ENCODE measurements around the gene SHANK1.
A peak's percentile ranks its signal among the peaks of the same experiment; 100 is the strongest.

The SHANK1 gene

DNA sequence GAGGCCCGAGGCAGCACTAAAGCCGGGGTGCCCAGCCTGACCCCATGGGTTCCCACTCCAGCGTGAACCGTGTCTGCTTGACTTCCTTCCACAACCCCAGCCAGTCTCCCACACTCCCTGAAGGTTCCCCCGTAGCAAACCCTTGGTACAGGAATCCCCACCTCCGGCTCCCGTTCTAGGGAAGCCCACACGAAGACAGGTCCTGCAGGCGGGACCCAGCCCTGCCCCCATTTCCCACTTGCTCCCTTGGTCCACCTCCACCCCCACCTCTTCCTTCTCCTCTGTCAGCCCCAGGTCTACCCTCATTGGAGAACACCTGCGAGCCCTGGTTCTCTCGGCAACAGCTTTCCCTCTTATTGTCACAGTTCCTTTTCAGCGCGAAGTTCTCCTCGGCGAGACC is 46.5 kb downstream of the SHANK1 start:
- DNase-seq (ENCODE audit: extremely low read depth, low read depth) = no peak
- TF ChIP-seq, protein P1, sequence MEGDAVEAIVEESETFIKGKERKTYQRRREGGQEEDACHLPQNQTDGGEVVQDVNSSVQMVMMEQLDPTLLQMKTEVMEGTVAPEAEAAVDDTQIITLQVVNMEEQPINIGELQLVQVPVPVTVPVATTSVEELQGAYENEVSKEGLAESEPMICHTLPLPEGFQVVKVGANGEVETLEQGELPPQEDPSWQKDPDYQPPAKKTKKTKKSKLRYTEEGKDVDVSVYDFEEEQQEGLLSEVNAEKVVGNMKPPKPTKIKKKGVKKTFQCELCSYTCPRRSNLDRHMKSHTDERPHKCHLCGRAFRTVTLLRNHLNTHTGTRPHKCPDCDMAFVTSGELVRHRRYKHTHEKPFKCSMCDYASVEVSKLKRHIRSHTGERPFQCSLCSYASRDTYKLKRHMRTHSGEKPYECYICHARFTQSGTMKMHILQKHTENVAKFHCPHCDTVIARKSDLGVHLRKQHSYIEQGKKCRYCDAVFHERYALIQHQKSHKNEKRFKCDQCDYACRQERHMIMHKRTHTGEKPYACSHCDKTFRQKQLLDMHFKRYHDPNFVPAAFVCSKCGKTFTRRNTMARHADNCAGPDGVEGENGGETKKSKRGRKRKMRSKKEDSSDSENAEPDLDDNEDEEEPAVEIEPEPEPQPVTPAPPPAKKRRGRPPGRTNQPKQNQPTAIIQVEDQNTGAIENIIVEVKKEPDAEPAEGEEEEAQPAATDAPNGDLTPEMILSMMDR (IDR thresholded peaks at IDR 0.05; ENCODE audit: low read depth, low read length) = no peak

DNA sequence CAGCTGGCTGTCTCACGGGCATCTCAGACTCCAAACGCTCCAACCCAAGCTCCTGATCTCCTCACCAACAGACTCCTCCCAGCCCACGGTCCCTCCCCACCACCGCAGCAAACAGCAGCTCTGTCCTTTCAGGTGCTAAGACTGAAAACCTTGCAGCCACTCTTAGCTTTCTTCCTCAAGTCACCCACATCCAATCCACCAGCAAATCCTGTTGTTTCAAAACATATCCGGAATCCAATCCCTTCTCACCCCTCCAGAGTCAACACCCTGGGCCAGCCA is 49.6 kb downstream of the SHANK1 start:
- TF ChIP-seq, protein P1 (IDR thresholded peaks at IDR 0.05; ENCODE audit: low read depth, low read length) = no peak
- DNase-seq (ENCODE audit: extremely low read depth, low read depth) = no peak

DNA sequence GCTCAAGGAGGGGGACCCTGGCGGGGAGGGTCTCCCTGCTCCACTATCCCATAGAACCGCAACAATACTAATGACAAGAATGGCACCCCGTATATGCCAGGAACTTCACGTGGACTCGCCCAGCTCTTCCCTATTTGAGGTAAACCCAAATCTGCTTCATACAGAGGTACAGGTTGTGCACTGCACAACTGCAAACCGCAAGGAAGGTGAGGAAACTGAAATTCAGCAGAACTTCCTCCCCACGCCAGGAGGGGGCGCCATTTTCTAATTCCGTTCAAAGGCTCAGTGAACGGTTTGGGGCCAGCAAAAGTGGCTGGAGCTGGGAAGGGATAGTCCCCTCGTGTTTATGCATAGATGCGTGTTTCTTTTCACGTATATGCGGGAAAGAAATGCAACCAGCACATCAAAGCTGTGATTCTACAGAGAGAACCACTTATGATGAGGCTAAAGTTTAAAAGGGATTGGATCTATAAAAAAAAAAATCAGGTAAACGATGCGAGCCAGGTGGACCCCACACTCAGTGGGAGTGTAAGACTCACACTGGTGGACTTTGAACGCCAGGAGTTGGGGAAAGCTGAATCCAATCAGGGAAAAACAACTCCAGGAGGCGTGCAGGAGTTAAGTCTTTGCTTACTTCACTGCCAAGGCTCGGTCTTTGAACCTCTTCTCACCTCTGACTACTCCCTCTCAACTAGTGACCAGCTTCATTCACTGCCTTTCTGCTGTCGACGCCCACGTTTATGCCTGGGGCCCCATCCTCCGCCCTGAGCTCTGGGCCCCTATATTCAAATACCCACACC is 50.1 kb downstream of the SHANK1 start:
- no peak for DNase-seq (ENCODE audit: extremely low read depth, low read depth)
- TF ChIP-seq, protein P1 (IDR thresholded peaks at IDR 0.05; ENCODE audit: low read depth, low read length) = peak; percentile 84

DNA sequence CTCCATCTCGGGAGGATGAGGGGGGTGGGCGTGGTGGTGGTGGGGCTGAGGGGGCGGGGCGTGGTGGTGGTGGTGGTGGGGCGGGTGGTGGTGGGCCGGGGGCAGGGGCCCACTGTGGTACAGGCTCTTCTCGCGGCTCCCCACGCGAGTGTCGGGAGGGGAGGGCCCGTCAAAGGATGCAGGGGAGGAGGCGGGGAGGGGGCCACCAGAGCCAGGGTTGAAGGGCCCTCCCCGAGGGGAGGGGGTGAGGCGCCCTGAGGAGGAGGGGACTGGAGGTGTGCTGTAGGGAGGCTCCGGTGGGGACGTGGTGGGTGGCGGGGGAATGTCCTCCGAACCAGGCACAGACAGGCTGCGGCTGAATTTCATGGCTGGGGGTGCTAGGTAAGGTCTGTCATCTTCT is 50.7 kb downstream of the SHANK1 start:
- TF ChIP-seq, protein P1 (IDR thresholded peaks at IDR 0.05; ENCODE audit: low read depth, low read length) = no peak
- no peak for DNase-seq (ENCODE audit: extremely low read depth, low read depth)

DNA sequence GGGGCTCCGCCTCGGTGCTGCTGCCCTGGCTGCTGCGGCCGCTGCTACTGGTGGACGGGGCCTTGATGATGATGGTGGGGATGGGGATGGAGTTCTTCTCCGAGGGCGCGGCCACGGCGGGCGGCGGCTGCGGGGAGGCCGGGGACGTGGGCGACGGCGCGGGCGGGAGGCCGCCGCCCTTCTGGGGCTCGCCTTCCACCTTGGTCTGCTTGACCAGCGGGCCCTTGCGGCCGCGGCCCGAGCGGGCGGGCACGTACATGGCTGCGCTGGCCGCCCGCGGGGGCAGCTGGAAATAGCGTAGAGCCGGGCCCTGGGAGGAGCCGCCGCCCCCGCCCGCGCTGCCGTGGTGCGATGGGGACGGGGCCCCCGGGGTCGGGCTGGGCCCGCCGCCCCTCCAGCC is 51.2 kb downstream of the SHANK1 start:
- no peak for DNase-seq (ENCODE audit: extremely low read depth, low read depth)
- TF ChIP-seq, protein P1 (IDR thresholded peaks at IDR 0.05; ENCODE audit: low read depth, low read length) = no peak

DNA sequence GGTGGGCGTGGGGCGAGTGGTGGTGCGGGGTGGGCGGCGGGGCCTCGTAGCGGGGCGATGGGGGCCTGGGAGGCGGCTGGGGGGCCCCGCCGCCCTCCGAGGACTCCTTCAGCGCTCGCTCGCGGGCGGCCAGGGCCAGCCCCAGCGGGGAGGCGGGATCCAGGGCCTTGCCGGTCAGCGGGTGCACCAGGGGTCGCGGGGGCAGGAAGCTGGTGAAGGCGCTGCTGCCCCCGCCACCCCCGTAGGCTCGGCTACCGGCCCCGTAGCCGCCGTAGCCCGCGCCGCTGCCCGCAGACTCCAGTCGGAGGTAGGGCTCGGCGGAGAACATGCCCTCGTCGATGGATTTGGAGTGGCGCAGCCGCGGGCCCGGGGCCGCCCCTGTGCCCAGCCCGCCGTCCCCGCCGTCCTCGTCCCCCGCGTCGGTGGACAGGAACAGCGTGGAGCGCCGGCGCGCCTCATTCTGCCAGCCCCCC is 51.8 kb downstream of the SHANK1 start:
- TF ChIP-seq, protein P1 (IDR thresholded peaks at IDR 0.05; ENCODE audit: low read depth, low read length) = no peak

DNA sequence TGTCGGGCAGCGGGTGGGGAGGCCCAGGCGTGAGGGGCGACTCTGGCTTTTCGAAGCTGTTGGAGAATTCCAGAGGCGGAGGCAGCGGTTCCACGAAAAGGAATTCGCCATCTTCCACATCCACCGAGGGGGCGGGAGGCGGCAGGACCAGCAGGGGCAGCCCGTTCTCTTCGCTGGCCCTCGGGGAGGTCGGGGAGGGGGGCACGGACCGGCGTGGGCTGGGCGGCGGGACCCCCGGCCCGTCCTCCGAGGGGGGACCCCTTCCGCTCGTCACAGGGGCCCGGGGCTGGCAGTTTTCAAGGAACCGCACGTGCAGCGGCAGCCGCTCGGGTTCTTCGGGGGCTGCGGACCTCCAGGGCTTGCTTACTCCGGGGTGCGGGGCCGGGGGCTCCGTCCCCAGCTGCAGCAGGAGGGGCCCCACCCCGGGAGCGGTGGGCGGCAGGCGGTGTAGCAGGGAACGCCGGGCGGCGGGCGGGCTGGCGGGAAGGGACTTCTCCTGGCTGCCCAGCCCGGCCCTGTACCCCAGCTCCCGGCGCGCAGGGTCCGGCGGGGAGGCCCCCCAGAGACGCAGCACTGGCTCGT is 52.3 kb downstream of the SHANK1 start:
- no peak for DNase-seq (ENCODE audit: extremely low read depth, low read depth)
- TF ChIP-seq, protein P1 (IDR thresholded peaks at IDR 0.05; ENCODE audit: low read depth, low read length) = no peak

More for the DNA sequence above, 51.8 kb downstream of the SHANK1 start:
- no peak for DNase-seq (ENCODE audit: extremely low read depth, low read depth)

Measured in AG09319 (cell line).